Measurements from ENCODE around the gene COL6A1. TPM values are rescaled to one million over a fixed set of nuclear protein-coding genes. Genes with fewer than 3 reads are reported as not detected.
"Not testable (repeated sequence)": the region's sequence is repeated elsewhere in the genome, so short reads cannot be mapped to it uniquely, and the experiment has no call there.

COL6A1 gene
- total and polyA plus RNA-seq, 4 donors = 16.9 to 82.0 (median 35.7) TPM

- Histone ChIP-seq H3K4me1 (ENCODE audit: control insufficient read depth in 4 of 4, insufficient read depth in 4 of 4, low read length in 3 of 4) (no peaks in the 10 kb centered on the region), H3K27me3 (ENCODE audit: control insufficient read depth in 4 of 4, insufficient read depth in 4 of 4, low read length in 3 of 4) (no peaks in the 10 kb centered on the region), H3K36me3 (ENCODE audit: control insufficient read depth in 4 of 4, insufficient read depth in 3 of 4, low read depth in 1 of 4, low read length in 3 of 4) (peaks cover 0 to 11% (median 1%) of the 10 kb centered on the region in 4 donors), H3K9me3 (ENCODE audit: control insufficient read depth in 4 of 4, low read length in 3 of 4) (no peaks in the 10 kb centered on the region), H3K4me3 (ENCODE audit: low read depth in 1 of 3, low read length in 3 of 3) (no peak overlapping the region), H3K27ac (ENCODE audit: low read depth in 1 of 2, low read length in 2 of 2) (no peak overlapping the region), H3K9ac (ENCODE audit: low read depth in 1 of 2, low read length in 2 of 2) (no peak overlapping the region)
- TF ChIP-seq ATF3 (IDR thresholded peaks at IDR 0.05) (no peak), FOXA1 (IDR thresholded peaks at IDR 0.05) (no peak), FOXA2 (IDR thresholded peaks at IDR 0.05) (no peak), YY1 (IDR thresholded peaks at IDR 0.05) (no peak)
- 96% methylated on average over 20 of the region's 20 CpGs for WGBS
- peak; percentile 20 for DNase-seq (ENCODE audit: low spot score)
Observed at GRCh38 chr21:46005481-46005881, 23.9 kb downstream of the COL6A1 start.

DNA sequence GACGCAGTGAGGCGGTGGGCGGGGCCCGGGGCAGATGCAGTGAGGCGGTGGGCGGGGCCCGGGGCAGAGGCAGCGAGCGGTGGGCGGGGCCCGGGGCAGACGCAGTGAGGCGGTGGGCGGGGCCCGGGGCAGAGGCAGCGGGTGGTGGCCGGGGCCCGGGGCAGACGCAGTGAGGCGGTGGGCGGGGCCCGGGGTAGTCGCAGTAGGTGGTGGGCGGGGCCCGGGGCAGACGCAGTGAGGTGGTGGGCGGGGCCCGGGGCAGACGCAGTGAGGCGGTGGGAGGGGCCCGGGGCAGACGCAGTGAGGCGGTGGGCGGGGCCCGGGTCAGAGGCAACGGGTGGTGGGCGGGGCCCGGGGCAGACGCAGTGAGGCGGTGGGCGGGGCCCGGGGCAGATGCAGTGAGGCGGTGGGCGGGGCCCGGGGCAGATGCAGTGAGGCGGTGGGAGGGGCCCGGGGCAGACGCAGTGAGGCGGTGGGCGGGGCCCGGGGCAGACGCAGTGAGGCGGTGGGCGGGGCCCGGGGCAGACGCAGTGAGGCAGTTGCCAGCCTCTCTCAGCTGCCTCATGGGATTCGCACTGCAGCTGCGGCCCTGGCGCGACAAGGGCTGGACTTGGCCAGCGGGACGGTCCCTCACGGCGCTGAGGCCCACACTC is 24.4 kb downstream of the COL6A1 start:
- not testable (repeated sequence) for H3K9me3 ChIP-seq (ENCODE audit: control insufficient read depth in 4 of 4, low read length in 3 of 4); H3K4me3 ChIP-seq (ENCODE audit: low read depth in 1 of 3, low read length in 3 of 3); H3K4me1 ChIP-seq (ENCODE audit: control insufficient read depth in 4 of 4, insufficient read depth in 4 of 4, low read length in 3 of 4); H3K9ac ChIP-seq (ENCODE audit: low read depth in 1 of 2, low read length in 2 of 2); H3K27me3 ChIP-seq (ENCODE audit: control insufficient read depth in 4 of 4, insufficient read depth in 4 of 4, low read length in 3 of 4); DNase-seq (ENCODE audit: low spot score); H3K27ac ChIP-seq (ENCODE audit: low read depth in 1 of 2, low read length in 2 of 2)
- WGBS = 95% methylated on average over 64 of the region's 64 CpGs
- peaks cover 0 to 11% (median 1%) of the 10 kb centered on the region in 4 donors for H3K36me3 ChIP-seq (ENCODE audit: control insufficient read depth in 4 of 4, insufficient read depth in 3 of 4, low read depth in 1 of 4, low read length in 3 of 4)

- 96% methylated on average over 40 of the region's 40 CpGs for WGBS
Observed at GRCh38 chr21:46006547-46007491, 25.2 kb downstream of the COL6A1 start.

More at GRCh38 chr21:46006547-46007491, 25.2 kb downstream of the COL6A1 start:
- no peak overlapping the region for H3K4me3 ChIP-seq (ENCODE audit: low read depth in 1 of 3, low read length in 3 of 3)
- H3K27ac ChIP-seq (ENCODE audit: low read depth in 1 of 2, low read length in 2 of 2) = no peak overlapping the region
- TF ChIP-seq GABPA (IDR thresholded peaks at IDR 0.05 in 1 of 2, conservative IDR thresholded peaks at IDR 0.05 in 1 of 2) (no peak), EGR1 (IDR thresholded peaks at IDR 0.05; ENCODE audit: low read depth in 2 of 2) (no peak), RAD21 (IDR thresholded peaks at IDR 0.05) (no peak)
- TF ChIP-seq, protein P1, sequence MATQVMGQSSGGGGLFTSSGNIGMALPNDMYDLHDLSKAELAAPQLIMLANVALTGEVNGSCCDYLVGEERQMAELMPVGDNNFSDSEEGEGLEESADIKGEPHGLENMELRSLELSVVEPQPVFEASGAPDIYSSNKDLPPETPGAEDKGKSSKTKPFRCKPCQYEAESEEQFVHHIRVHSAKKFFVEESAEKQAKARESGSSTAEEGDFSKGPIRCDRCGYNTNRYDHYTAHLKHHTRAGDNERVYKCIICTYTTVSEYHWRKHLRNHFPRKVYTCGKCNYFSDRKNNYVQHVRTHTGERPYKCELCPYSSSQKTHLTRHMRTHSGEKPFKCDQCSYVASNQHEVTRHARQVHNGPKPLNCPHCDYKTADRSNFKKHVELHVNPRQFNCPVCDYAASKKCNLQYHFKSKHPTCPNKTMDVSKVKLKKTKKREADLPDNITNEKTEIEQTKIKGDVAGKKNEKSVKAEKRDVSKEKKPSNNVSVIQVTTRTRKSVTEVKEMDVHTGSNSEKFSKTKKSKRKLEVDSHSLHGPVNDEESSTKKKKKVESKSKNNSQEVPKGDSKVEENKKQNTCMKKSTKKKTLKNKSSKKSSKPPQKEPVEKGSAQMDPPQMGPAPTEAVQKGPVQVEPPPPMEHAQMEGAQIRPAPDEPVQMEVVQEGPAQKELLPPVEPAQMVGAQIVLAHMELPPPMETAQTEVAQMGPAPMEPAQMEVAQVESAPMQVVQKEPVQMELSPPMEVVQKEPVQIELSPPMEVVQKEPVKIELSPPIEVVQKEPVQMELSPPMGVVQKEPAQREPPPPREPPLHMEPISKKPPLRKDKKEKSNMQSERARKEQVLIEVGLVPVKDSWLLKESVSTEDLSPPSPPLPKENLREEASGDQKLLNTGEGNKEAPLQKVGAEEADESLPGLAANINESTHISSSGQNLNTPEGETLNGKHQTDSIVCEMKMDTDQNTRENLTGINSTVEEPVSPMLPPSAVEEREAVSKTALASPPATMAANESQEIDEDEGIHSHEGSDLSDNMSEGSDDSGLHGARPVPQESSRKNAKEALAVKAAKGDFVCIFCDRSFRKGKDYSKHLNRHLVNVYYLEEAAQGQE (IDR thresholded peaks at IDR 0.05) = no peak
- TF ChIP-seq, protein P2, sequence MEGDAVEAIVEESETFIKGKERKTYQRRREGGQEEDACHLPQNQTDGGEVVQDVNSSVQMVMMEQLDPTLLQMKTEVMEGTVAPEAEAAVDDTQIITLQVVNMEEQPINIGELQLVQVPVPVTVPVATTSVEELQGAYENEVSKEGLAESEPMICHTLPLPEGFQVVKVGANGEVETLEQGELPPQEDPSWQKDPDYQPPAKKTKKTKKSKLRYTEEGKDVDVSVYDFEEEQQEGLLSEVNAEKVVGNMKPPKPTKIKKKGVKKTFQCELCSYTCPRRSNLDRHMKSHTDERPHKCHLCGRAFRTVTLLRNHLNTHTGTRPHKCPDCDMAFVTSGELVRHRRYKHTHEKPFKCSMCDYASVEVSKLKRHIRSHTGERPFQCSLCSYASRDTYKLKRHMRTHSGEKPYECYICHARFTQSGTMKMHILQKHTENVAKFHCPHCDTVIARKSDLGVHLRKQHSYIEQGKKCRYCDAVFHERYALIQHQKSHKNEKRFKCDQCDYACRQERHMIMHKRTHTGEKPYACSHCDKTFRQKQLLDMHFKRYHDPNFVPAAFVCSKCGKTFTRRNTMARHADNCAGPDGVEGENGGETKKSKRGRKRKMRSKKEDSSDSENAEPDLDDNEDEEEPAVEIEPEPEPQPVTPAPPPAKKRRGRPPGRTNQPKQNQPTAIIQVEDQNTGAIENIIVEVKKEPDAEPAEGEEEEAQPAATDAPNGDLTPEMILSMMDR (IDR thresholded peaks at IDR 0.05; ENCODE audit: low read depth, low read length, missing input control) = no peak
- DNase-seq (ENCODE audit: low spot score) = peak; percentile 17
- no peaks in the 10 kb centered on the region for H3K27me3 ChIP-seq (ENCODE audit: control insufficient read depth in 4 of 4, insufficient read depth in 4 of 4, low read length in 3 of 4)
- H3K36me3 ChIP-seq (ENCODE audit: control insufficient read depth in 4 of 4, insufficient read depth in 3 of 4, low read depth in 1 of 4, low read length in 3 of 4) = peaks cover 0 to 10% (median 1%) of the 10 kb centered on the region in 4 donors
- no peak overlapping the region for H3K9ac ChIP-seq (ENCODE audit: low read depth in 1 of 2, low read length in 2 of 2)
- no peaks in the 10 kb centered on the region for H3K4me1 ChIP-seq (ENCODE audit: control insufficient read depth in 4 of 4, insufficient read depth in 4 of 4, low read length in 3 of 4)
- H3K9me3 ChIP-seq (ENCODE audit: control insufficient read depth in 4 of 4, low read length in 3 of 4) = no peaks in the 10 kb centered on the region
